Glutamatergic neuron (in vitro differentiated cells): ENCODE measurements around the gene RALGPS2. TPM values are rescaled to one million over a fixed set of nuclear protein-coding genes. Genes with fewer than 3 reads are reported as not detected.

Experiments
- DNase-seq: peaks from one replicate; pipeline ENCODE4 v3.0.0; 2022
- H3K27ac Mint-ChIP-seq: one replicate; pipeline ENCODE4 v1.8.0; 2020; ENCODE audit warnings: mild to moderate bottlenecking, mixed read lengths, inconsistent platforms; ENCODE audit not compliant: unreplicated experiment
- H3K27me3 Mint-ChIP-seq: one replicate; pipeline ENCODE4 v1.8.0; 2020; ENCODE audit warnings: mild to moderate bottlenecking, moderate library complexity, mixed read lengths, inconsistent platforms; ENCODE audit not compliant: unreplicated experiment
- H3K36me3 Mint-ChIP-seq: one replicate; pipeline ENCODE4 v1.8.0; 2020; ENCODE audit warnings: mild to moderate bottlenecking, mixed read lengths, inconsistent platforms; ENCODE audit not compliant: unreplicated experiment
- H3K4me1 Mint-ChIP-seq: one replicate; pipeline ENCODE4 v1.8.0; 2020; ENCODE audit warnings: mild to moderate bottlenecking, low read depth, mixed read lengths, inconsistent platforms; ENCODE audit not compliant: unreplicated experiment
- H3K4me3 Mint-ChIP-seq: one replicate; pipeline ENCODE4 v1.8.0; 2020; ENCODE audit warnings: mild to moderate bottlenecking, mixed read lengths, inconsistent platforms; ENCODE audit not compliant: unreplicated experiment
- H3K9me3 Mint-ChIP-seq: one replicate; pipeline ENCODE4 v1.8.0; 2020; ENCODE audit warnings: mild to moderate bottlenecking, moderate library complexity, mixed read lengths, inconsistent platforms; ENCODE audit not compliant: unreplicated experiment
- CTCF ChIP-seq: fragments of 200-600 bp; sonication (generic); IDR thresholded peaks from one replicate; pipeline ENCODE4 v1.5.0; 2021; ENCODE audit not compliant: partially characterized antibody, unreplicated experiment
- total RNA-seq: library from RNA; stranded (reverse); fragmentation: NEBNext Ultra II Directional; extraction: Animal tissue kit (Norgen Biotek cat#: 25700); gene quantifications from one replicate; pipeline ENCODE4 v1.2.1, GENCODE V29; 2021; ENCODE audit not compliant: unreplicated experiment

Gene RALGPS2
- total RNA-seq, 1 donor from 2014 or later: 17.9 TPM

- Mint-ChIP-seq H3K27me3 (peaks cover 4% of the 10 kb centered on the region), H3K4me1 (peaks cover 21% of the 10 kb centered on the region), H3K4me3 (no peak overlapping the region), H3K36me3 (no peaks in the 10 kb centered on the region), H3K9me3 (no peaks in the 10 kb centered on the region), H3K27ac (no peak overlapping the region)
- DNase-seq: no peak
- no peak for TF ChIP-seq CTCF
Observed at GRCh38 chr1:178940068-178940765, 215.2 kb downstream of the RALGPS2 start.

GRCh38 chr1:178941261-178941689 is 216.2 kb downstream of the RALGPS2 start:
- no peaks in the 10 kb centered on the region for H3K9me3 Mint-ChIP-seq
- peaks cover 4% of the 10 kb centered on the region for H3K27me3 Mint-ChIP-seq
- no peak for DNase-seq
- no peak overlapping the region for H3K4me3 Mint-ChIP-seq
- H3K27ac Mint-ChIP-seq: no peak overlapping the region
- H3K4me1 Mint-ChIP-seq: peaks cover 21% of the 10 kb centered on the region
- no peak for TF ChIP-seq CTCF
- no peaks in the 10 kb centered on the region for H3K36me3 Mint-ChIP-seq

GRCh38 chr1:178941849-178942248 is 216.8 kb downstream of the RALGPS2 start:
- TF ChIP-seq CTCF: no peak
- DNase-seq: no peak
- Mint-ChIP-seq H3K27me3 (peaks cover 4% of the 10 kb centered on the region), H3K4me1 (peaks cover 21% of the 10 kb centered on the region), H3K4me3 (no peak overlapping the region), H3K36me3 (no peaks in the 10 kb centered on the region), H3K27ac (peak overlapping the region; percentile 52), H3K9me3 (no peaks in the 10 kb centered on the region)

- Mint-ChIP-seq H3K36me3 (no peaks in the 10 kb centered on the region), H3K4me3 (no peak overlapping the region), H3K4me1 (peaks cover 20% of the 10 kb centered on the region), H3K27ac (peak overlapping the region; percentile 52), H3K27me3 (peaks cover 4% of the 10 kb centered on the region), H3K9me3 (no peaks in the 10 kb centered on the region)
- DNase-seq: no peak
- TF ChIP-seq CTCF: no peak
Observed at GRCh38 chr1:178942285-178943198, 217.5 kb downstream of the RALGPS2 start.
